Measurements from ENCODE around the gene MMEL1. TPM values are rescaled to one million over a fixed set of nuclear protein-coding genes. Genes with fewer than 3 reads are reported as not detected.
"Not testable (repeated sequence)": the region's sequence is repeated elsewhere in the genome, so short reads cannot be mapped to it uniquely, and the experiment has no call there.

MMEL1 gene
- total and polyA plus RNA-seq, 7 donors, result 0.66 to 37.2 (median 4.2) TPM; not detected in 1

DNA sequence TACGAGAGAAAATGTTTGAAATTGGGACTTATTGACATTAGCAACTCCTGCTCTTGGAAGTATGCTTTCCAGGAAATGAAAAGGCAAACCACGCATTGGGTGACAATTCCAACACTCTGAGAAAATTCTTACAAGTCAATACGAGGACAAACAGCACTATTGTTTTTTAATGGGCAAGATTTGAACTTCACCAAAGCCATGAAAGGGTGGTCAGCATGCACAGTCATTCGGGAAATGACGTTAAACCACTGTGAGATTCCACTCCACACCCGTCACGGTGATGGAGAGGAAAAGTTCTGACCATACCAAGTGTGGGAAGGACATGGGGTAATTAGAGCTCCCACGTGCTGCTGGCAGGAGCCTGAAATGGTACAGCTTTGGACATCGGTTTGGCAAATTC, 58.5 kb downstream of the MMEL1 start:
- intact Hi-C loops (cut with DNase I), result no loop called here
- Histone ChIP-seq H3K27ac (no peak overlapping the region), H3K36me3 (no peaks in the 10 kb centered on the region), H3K4me3 (no peak overlapping the region), H3K27me3 (peaks cover 10 to 57% (median 27%) of the 10 kb centered on the region in 3 donors), H3K9me3 (peaks cover 0 to 7% (median 1%) of the 10 kb centered on the region in 4 donors), H3K4me1 (no peaks in the 10 kb centered on the region)
- no peak for DNase-seq
- 90 to 92% methylated on average over 9 of the region's 9 CpGs for WGBS, 2 donors
- TF ChIP-seq POLR2AphosphoS5 (IDR thresholded peaks at IDR 0.05), result no peak
- TF ChIP-seq POLR2A (IDR thresholded peaks at IDR 0.05), result no peak
- TF ChIP-seq EP300 (IDR thresholded peaks at IDR 0.05), result no peak
- TF ChIP-seq, protein P1, sequence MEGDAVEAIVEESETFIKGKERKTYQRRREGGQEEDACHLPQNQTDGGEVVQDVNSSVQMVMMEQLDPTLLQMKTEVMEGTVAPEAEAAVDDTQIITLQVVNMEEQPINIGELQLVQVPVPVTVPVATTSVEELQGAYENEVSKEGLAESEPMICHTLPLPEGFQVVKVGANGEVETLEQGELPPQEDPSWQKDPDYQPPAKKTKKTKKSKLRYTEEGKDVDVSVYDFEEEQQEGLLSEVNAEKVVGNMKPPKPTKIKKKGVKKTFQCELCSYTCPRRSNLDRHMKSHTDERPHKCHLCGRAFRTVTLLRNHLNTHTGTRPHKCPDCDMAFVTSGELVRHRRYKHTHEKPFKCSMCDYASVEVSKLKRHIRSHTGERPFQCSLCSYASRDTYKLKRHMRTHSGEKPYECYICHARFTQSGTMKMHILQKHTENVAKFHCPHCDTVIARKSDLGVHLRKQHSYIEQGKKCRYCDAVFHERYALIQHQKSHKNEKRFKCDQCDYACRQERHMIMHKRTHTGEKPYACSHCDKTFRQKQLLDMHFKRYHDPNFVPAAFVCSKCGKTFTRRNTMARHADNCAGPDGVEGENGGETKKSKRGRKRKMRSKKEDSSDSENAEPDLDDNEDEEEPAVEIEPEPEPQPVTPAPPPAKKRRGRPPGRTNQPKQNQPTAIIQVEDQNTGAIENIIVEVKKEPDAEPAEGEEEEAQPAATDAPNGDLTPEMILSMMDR (IDR thresholded peaks at IDR 0.05), result no peak

DNA sequence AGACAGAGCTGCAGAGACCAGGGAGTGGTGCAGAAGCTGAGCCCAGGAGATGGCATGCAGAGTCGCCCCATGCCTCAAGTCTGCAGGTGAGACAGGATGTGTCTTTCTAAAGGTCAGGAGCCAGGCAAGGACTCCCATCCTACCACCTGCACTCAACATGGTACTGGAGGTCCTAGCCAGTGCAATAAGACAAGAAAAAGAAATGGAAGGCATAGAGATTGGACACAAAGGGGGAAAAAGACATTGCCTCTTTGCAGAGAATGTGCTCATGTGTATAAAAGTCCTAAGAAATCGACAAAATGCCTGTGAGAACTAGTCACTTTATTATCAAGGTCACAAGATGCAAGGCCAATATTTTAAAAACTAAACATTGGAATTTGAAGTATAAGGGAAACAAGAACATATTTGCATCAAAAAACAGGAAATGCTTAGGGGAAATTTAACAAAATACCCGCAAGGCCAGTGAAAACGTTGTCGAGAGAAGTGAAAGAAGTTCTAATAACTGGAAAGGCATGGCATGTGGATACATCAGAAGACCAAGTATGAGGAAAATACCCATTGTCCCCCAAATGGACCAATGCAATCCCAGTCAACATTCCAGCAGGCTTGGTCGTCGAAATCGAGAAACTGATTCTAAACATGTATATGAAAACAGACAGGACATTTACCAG, 59.4 kb downstream of the MMEL1 start:
- TF ChIP-seq EP300 (IDR thresholded peaks at IDR 0.05) (no peak), POLR2AphosphoS5 (IDR thresholded peaks at IDR 0.05) (no peak), POLR2A (IDR thresholded peaks at IDR 0.05) (no peak)
- TF ChIP-seq, protein P1 (IDR thresholded peaks at IDR 0.05), result no peak
- Histone ChIP-seq H3K4me1 (no peaks in the 10 kb centered on the region), H3K4me3 (no peak overlapping the region), H3K27ac (no peak overlapping the region), H3K9me3 (peaks cover 0 to 7% (median 1%) of the 10 kb centered on the region in 4 donors), H3K36me3 (no peaks in the 10 kb centered on the region), H3K27me3 (peaks cover 9 to 56% (median 23%) of the 10 kb centered on the region in 3 donors)
- no peak for DNase-seq
- intact Hi-C loops (cut with DNase I), result no loop called here
- WGBS, 2 donors, result 85 to 94% methylated on average over 8 of the region's 8 CpGs

DNA sequence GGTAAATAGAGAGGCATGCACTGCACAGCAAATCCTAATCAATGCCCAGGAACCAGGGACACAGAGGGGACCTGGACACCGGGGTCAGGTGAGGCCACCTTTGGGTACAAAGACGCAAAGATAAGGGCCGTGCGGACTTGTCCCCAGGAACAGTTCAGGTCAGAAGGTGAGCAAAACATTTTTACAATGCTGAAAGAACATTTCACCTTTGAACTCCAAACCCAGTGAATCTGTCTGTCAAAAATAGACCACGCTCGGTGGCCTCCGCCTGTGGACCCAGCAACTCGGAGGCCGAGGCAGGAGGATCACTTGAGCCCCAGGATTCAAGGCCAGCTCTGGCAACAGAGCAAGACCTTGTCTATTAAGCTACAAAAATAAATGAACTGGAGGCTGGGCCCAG, 61.5 kb downstream of the MMEL1 start:
- Histone ChIP-seq H3K4me3 (no peak overlapping the region), H3K36me3 (no peaks in the 10 kb centered on the region), H3K27ac (no peak overlapping the region), H3K4me1 (no peaks in the 10 kb centered on the region), H3K27me3 (peaks cover 3 to 60% (median 27%) of the 10 kb centered on the region in 3 donors), H3K9me3 (peaks cover 0 to 7% (median 1%) of the 10 kb centered on the region in 4 donors)
- TF ChIP-seq POLR2AphosphoS5 (IDR thresholded peaks at IDR 0.05) (no peak), EP300 (IDR thresholded peaks at IDR 0.05) (no peak), POLR2A (IDR thresholded peaks at IDR 0.05) (no peak)
- TF ChIP-seq, protein P1 (IDR thresholded peaks at IDR 0.05), result no peak
- DNase-seq, result no peak
- intact Hi-C loops (cut with DNase I), result no loop called here
- WGBS, 2 donors, result 88 to 90% methylated on average over 9 of the region's 9 CpGs

DNA sequence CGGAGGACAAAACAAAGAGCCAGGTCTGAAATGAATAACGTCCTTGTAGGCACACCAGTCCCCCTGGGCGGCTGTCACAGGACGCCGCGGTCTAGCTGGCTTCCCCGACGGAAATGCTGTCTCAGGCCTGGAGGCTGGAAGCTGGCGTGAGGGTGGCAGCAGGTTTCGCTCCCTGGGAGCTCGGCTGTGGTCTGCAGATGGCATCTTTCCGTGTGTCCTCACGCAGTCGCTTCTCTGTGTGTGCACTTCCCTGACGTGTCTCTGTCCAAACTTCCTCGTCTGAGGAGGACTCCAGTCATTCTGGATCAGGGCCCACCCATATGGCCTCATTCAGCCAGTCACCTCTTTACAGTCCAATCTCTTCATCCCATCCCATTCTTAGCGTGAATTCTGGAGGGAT, 62.5 kb downstream of the MMEL1 start:
- Histone ChIP-seq H3K4me1 (no peaks in the 10 kb centered on the region), H3K27me3 (peaks cover 0 to 57% (median 25%) of the 10 kb centered on the region in 3 donors), H3K9me3 (peaks cover 0 to 7% (median 1%) of the 10 kb centered on the region in 4 donors), H3K36me3 (no peaks in the 10 kb centered on the region), H3K4me3 (no peak overlapping the region), H3K27ac (no peak overlapping the region)
- no peak for DNase-seq
- 86 to 89% methylated on average over 17 of the region's 17 CpGs for WGBS, 2 donors
- intact Hi-C loops (cut with DNase I), result no loop called here
- no peak for TF ChIP-seq POLR2AphosphoS5 (IDR thresholded peaks at IDR 0.05)
- no peak for TF ChIP-seq EP300 (IDR thresholded peaks at IDR 0.05)
- TF ChIP-seq, protein P1 (IDR thresholded peaks at IDR 0.05), result no peak
- no peak for TF ChIP-seq POLR2A (IDR thresholded peaks at IDR 0.05)

DNA sequence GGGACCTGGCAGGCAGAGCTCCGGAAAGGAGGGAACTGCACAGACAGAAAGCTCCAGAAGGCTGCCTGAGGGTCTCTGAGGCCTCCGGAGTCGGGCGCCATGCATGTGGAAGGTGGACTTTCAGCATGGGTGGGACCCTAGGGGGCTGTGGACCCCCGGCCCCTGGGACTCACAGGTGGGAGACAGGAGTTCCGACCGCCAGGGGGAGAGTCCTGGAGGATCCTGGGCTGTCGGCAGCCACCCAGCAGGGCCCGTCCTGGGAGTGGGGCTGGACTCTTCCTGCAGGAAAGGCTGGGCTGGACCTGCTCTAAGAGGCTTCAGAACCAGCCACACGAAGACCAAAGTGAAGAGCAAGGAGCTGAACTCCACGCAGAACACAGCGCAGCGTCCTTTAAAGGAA, 63.1 kb downstream of the MMEL1 start:
- H3K9me3 ChIP-seq; DNase-seq; H3K36me3 ChIP-seq; intact Hi-C loops (cut with DNase I); H3K27ac ChIP-seq; H3K4me3 ChIP-seq; H3K4me1 ChIP-seq: not testable (repeated sequence)
- peaks cover 0 to 55% (median 24%) of the 10 kb centered on the region in 3 donors for H3K27me3 ChIP-seq
- WGBS, 2 donors, result 84 to 89% methylated on average over 13 of the region's 13 CpGs

Data from sigmoid colon (tissue), 7 donors.